IMR-90 (cell line): ENCODE results near the gene INO80D. TPM values are rescaled to one million over a fixed set of nuclear protein-coding genes. Genes with fewer than 3 reads are reported as not detected.

Experiments
- ATAC-seq: fragments of 200-7000 bp; cut with Tn5 transposase; 2 replicates; pipeline ENCODE4 v1.9.1; 2020; ENCODE audit warnings: low read depth, mild to moderate bottlenecking, moderate library complexity
- BruUV-seq: library from RNA; stranded (reverse); fragments of 400-500 nt; replicated peaks from 2 replicates; lab custom pipeline; 2021; lab: Mats Ljungman, UMichigan
- CTCF ChIA-PET: fragments of 300-600 bp; formaldehyde crosslinking; extraction: SDS; loops from one replicate; lab custom pipeline; 2021; ENCODE audit warnings: antibody characterized with exemption; lab: Yijun Ruan, JAX
- POLR2A ChIA-PET: fragments of 300-600 bp; sonication (Branson Sonifier 250); formaldehyde crosslinking; loops from one replicate; lab custom pipeline; 2022; ENCODE audit warnings: antibody characterized with exemption; ENCODE audit not compliant: unreplicated experiment; lab: Charles Lee
- DNase-seq: peaks from one replicate; pipeline ENCODE4 v3.0.0; 2013
- H2AFZ ChIP-seq: replicated peaks from 2 replicates; pipeline ENCODE3; 2013; ENCODE audit warnings: low read length, mild to moderate bottlenecking; ENCODE audit not compliant: poor library complexity
- H2AK5ac ChIP-seq: 2 replicates; pipeline ENCODE4 v1.6.1; 2013; ENCODE audit warnings: low read depth, low read length, inconsistent platforms
- H2AK9ac ChIP-seq: replicated peaks from 2 replicates; pipeline ENCODE3; 2013; ENCODE audit warnings: mild to moderate bottlenecking, low read depth, low read length, moderate library complexity; ENCODE audit not compliant: poor library complexity
- H2BK120ac ChIP-seq: 2 replicates; pipeline ENCODE4 v1.6.1; 2013; ENCODE audit warnings: low read depth, low read length, inconsistent platforms
- H2BK15ac ChIP-seq: 3 replicates; pipeline ENCODE4 v1.6.1; 2013; ENCODE audit warnings: low read depth, low read length, inconsistent platforms
- H2BK20ac ChIP-seq: 2 replicates; pipeline ENCODE4 v1.6.1; 2013; ENCODE audit warnings: low read depth, mild to moderate bottlenecking, inconsistent platforms, low read length, moderate library complexity
- H2BK5ac ChIP-seq: 2 replicates; pipeline ENCODE4 v1.6.1; 2013; ENCODE audit warnings: mild to moderate bottlenecking, low read depth, low read length, inconsistent platforms; ENCODE audit not compliant: poor library complexity, severe bottlenecking
- H3K14ac ChIP-seq: replicated peaks from 2 replicates; pipeline ENCODE4 v1.6.1; 2013; ENCODE audit warnings: low read depth, low read length, inconsistent platforms
- H3K18ac ChIP-seq: 2 replicates; pipeline ENCODE4 v1.6.1; 2013; ENCODE audit warnings: low read depth, low read length, control low read depth
- H3K23ac ChIP-seq: 2 replicates; pipeline ENCODE4 v1.6.1; 2013; ENCODE audit warnings: low read depth, low read length, inconsistent platforms
- H3K27ac ChIP-seq: 2 replicates; pipeline ENCODE4 v1.5.1; 2013; ENCODE audit warnings: mild to moderate bottlenecking, control low read depth, low read length; ENCODE audit not compliant: insufficient read depth
- H3K27me3 ChIP-seq: 2 replicates; pipeline ENCODE4 v1.6.1; 2013; ENCODE audit warnings: low read length; ENCODE audit not compliant: control insufficient read depth, insufficient read depth
- H3K36me3 ChIP-seq: 2 replicates; pipeline ENCODE4 v1.6.1; 2013; ENCODE audit warnings: low read length, mixed read lengths; ENCODE audit not compliant: control insufficient read depth, insufficient read depth
- H3K4ac ChIP-seq: 2 replicates; pipeline ENCODE4 v1.6.1; 2013; ENCODE audit warnings: low read depth, low read length, inconsistent platforms
- H3K4me1 ChIP-seq: 2 replicates; pipeline ENCODE4 v1.6.1; 2013; ENCODE audit warnings: low read length, mixed read lengths; ENCODE audit not compliant: control insufficient read depth, insufficient read depth
- H3K4me2 ChIP-seq: 2 replicates; pipeline ENCODE4 v1.6.1; 2013; ENCODE audit warnings: low read depth, mild to moderate bottlenecking, control low read depth, low read length, moderate library complexity
- H3K4me3 ChIP-seq: 2 replicates; pipeline ENCODE4 v1.5.1; 2013; ENCODE audit warnings: low read depth, mild to moderate bottlenecking, control low read depth, low read length, moderate library complexity; ENCODE audit not compliant: insufficient read depth
- H3K56ac ChIP-seq: 2 replicates; pipeline ENCODE4 v1.6.1; 2013; ENCODE audit warnings: low read length, inconsistent platforms; ENCODE audit not compliant: insufficient read depth; ENCODE audit errors: extremely low read depth
- H3K79me1 ChIP-seq, 2 experiments: 2 replicates each; pipeline ENCODE4 v1.6.1; 2013; ENCODE audit warnings: low read length in 2 of 2, inconsistent platforms in 1 of 2, low read depth in 1 of 2
- H3K9ac ChIP-seq: 2 replicates; pipeline ENCODE4 v1.6.1; 2013; ENCODE audit warnings: low read depth, low read length, control low read depth
- H3K9me1 ChIP-seq: 2 replicates; pipeline ENCODE4 v1.6.1; 2013; ENCODE audit warnings: low read length, inconsistent platforms; ENCODE audit not compliant: insufficient read depth
- H3K9me3 ChIP-seq: 2 replicates; pipeline ENCODE4 v1.6.1; 2013; ENCODE audit warnings: low read length; ENCODE audit not compliant: control insufficient read depth, insufficient read depth
- H4K20me1 ChIP-seq: 2 replicates; pipeline ENCODE4 v1.6.1; 2013; ENCODE audit warnings: low read length, inconsistent platforms; ENCODE audit not compliant: insufficient read depth
- H4K5ac ChIP-seq: 2 replicates; pipeline ENCODE4 v1.6.1; 2013; ENCODE audit warnings: mild to moderate bottlenecking, low read depth, low read length, control low read depth
- H4K8ac ChIP-seq, 2 experiments: 2 replicates each; pipeline ENCODE4 v1.6.1; 2013; ENCODE audit warnings: low read depth in 2 of 2, low read length in 2 of 2, control low read depth in 1 of 2, inconsistent platforms in 1 of 2
- H4K91ac ChIP-seq: 2 replicates; pipeline ENCODE4 v1.6.1; 2013; ENCODE audit warnings: low read depth, low read length, inconsistent platforms; ENCODE audit not compliant: insufficient read depth
- CEBPB ChIP-seq: IDR thresholded peaks from 2 replicates; pipeline ENCODE4 v1.6.1; 2012; ENCODE audit warnings: low read depth, low read length, improper control_type of control experiment
- CHD1 ChIP-seq: IDR thresholded peaks from 2 replicates; pipeline ENCODE4 v1.6.1; 2012; ENCODE audit warnings: low read depth, low read length, improper control_type of control experiment
- ELK1 ChIP-seq: fragments of 150-350 bp; IDR thresholded peaks from 2 replicates; pipeline ENCODE4 v1.6.1; 2016; ENCODE audit warnings: low read depth, mild to moderate bottlenecking, low read length, moderate library complexity, borderline replicate concordance
- FOS ChIP-seq: fragments of 150-350 bp; IDR thresholded peaks from 2 replicates; pipeline ENCODE4 v1.6.1; 2016; ENCODE audit warnings: low read depth, low read length
- MAZ ChIP-seq: IDR thresholded peaks from 2 replicates; pipeline ENCODE4 v1.6.1; 2012; ENCODE audit warnings: low read depth, mild to moderate bottlenecking, low read length, improper control_type of control experiment, moderate library complexity, borderline replicate concordance
- RCOR1 ChIP-seq: IDR thresholded peaks from 2 replicates; pipeline ENCODE4 v1.6.1; 2012; ENCODE audit warnings: mild to moderate bottlenecking, low read length, improper control_type of control experiment; ENCODE audit not compliant: insufficient replicate concordance
- RFX5 ChIP-seq: IDR thresholded peaks from 2 replicates; pipeline ENCODE4 v1.8.0; 2012; ENCODE audit warnings: low read depth, mild to moderate bottlenecking, low read length, moderate library complexity
- WGBS, 2 experiments: methylation state at CpG; one replicate each; pipeline versions ENCODE4 v1.1.5 to v1.1.7; 2013; ENCODE audit warnings: missing lambda C conversion rate in 2 of 2; ENCODE audit not compliant: insufficient read length in 1 of 2; ENCODE audit errors: extremely low coverage in 2 of 2; 5-methylcytosine and 5-hydroxymethylcytosine counted together
- dilution Hi-C: fragments of 300-500 bp; cut with HindIII; formaldehyde crosslinking; loops from one replicate; pipeline ENCODE4 v1.14.3; 2018; ENCODE audit warnings: low sequenced_read_pairs; ENCODE audit not compliant: unreplicated experiment
- in situ Hi-C: fragments of 300-500 bp; cut with MboI; formaldehyde crosslinking; loops from 3 replicates; pipeline ENCODE4 v1.14.3; 2019; ENCODE audit warnings: low sequenced_read_pairs, inconsistent platforms, mixed read lengths
- intact Hi-C: fragments of 100-400 bp; cut with micrococcal nuclease; formaldehyde crosslinking; loops from 2 replicates; pipeline ENCODE4 v1.10.0; 2022
- polyA plus RNA-seq, 3 experiments: library from polyadenylated mRNA; depleted of rRNA; stranded (reverse); fragments of >200 nt; gene quantifications; 2 replicates each; pipeline ENCODE4 v1.2.3, GENCODE V29; 2012; ENCODE audit warnings: low replicate concordance in 1 of 3
- total RNA-seq: library from RNA; depleted of rRNA; stranded (reverse); fragments of >200 nt; gene quantifications from 2 replicates; pipeline ENCODE4 v1.2.3, GENCODE V29; 2012
- TF ChIP-seq, protein P1 (sequence below): fragments of 150-350 bp; IDR thresholded peaks from 2 replicates; pipeline ENCODE4 v1.6.1; 2017; ENCODE audit warnings: mild to moderate bottlenecking, antibody characterized with exemption, low read length, low read depth
- TF ChIP-seq, protein P2 (sequence below): conservative IDR thresholded peaks from 2 replicates; pipeline ENCODE4 v1.5.1; 2012; ENCODE audit warnings: mild to moderate bottlenecking, low read depth, low read length, improper control_type of control experiment

The INO80D gene
- total and polyA plus RNA-seq, 2 of the 4 experiments (the other 2 are of a cell fraction) = 0.79 to 4.5 TPM

DNA sequence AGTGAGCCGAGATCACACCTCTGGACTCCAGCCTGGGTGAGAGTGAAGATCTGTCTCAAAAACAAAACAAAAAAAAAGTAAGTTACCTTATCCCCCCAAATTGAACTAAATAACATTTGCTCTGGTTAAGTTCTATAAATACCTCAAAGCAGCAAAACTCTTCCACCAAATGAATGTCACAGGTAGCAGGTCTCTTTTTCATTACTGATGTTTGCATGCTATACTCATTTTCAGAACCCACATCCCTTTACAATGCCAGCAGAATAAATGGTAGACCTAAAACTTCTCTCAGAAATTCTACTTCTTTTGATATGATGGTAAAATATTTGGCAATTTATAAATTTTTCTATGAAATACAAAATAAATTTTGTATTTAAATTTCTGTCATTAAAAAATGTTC is 22.3 kb downstream of the INO80D start:
- H4K91ac ChIP-seq = no peak overlapping the region
- BruUV-seq = no TSS peak
- ChIA-PET CTCF (no interaction called here), POLR2A (no interaction called here)
- no peak overlapping the region for H4K8ac ChIP-seq
- no peak overlapping the region for H3K23ac ChIP-seq
- intact Hi-C loops = no loop called here
- no peak overlapping the region for H3K18ac ChIP-seq
- H2AK5ac ChIP-seq = no peak overlapping the region
- WGBS, 2 experiments = no CpG with 5 or more reads among the region's 1 CpG
- TF ChIP-seq, protein P1, sequence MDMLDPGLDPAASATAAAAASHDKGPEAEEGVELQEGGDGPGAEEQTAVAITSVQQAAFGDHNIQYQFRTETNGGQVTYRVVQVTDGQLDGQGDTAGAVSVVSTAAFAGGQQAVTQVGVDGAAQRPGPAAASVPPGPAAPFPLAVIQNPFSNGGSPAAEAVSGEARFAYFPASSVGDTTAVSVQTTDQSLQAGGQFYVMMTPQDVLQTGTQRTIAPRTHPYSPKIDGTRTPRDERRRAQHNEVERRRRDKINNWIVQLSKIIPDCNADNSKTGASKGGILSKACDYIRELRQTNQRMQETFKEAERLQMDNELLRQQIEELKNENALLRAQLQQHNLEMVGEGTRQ = no peak
- TF ChIP-seq FOS = no peak
- no peak for TF ChIP-seq ELK1
- no peak for TF ChIP-seq RCOR1
- no peak for TF ChIP-seq CHD1
- no peak for TF ChIP-seq CEBPB
- no peak for TF ChIP-seq RFX5
- TF ChIP-seq, protein P2, sequence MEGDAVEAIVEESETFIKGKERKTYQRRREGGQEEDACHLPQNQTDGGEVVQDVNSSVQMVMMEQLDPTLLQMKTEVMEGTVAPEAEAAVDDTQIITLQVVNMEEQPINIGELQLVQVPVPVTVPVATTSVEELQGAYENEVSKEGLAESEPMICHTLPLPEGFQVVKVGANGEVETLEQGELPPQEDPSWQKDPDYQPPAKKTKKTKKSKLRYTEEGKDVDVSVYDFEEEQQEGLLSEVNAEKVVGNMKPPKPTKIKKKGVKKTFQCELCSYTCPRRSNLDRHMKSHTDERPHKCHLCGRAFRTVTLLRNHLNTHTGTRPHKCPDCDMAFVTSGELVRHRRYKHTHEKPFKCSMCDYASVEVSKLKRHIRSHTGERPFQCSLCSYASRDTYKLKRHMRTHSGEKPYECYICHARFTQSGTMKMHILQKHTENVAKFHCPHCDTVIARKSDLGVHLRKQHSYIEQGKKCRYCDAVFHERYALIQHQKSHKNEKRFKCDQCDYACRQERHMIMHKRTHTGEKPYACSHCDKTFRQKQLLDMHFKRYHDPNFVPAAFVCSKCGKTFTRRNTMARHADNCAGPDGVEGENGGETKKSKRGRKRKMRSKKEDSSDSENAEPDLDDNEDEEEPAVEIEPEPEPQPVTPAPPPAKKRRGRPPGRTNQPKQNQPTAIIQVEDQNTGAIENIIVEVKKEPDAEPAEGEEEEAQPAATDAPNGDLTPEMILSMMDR = no peak
- no peak for TF ChIP-seq MAZ
- no peak overlapping the region for H3K14ac ChIP-seq
- H4K5ac ChIP-seq = no peak overlapping the region
- H3K4me1 ChIP-seq = no peaks in the 10 kb centered on the region
- no peak overlapping the region for H2AFZ ChIP-seq
- no peak overlapping the region for H2AK9ac ChIP-seq
- peaks cover 3% of the 10 kb centered on the region for H3K9me1 ChIP-seq
- no peak overlapping the region for H3K27ac ChIP-seq
- H3K4me3 ChIP-seq = no peak overlapping the region
- no peak overlapping the region for H3K9ac ChIP-seq
- H3K4me2 ChIP-seq = no peak overlapping the region
- no peak overlapping the region for H3K4ac ChIP-seq
- peaks cover 21 to 32% of the 10 kb centered on the region in 2 experiments for H3K79me1 ChIP-seq
- no peak overlapping the region for H3K56ac ChIP-seq
- H2BK5ac ChIP-seq = no peak overlapping the region
- ATAC-seq (no peak), DNase-seq (no peak)
- H2BK15ac ChIP-seq = no peak overlapping the region
- H3K27me3 ChIP-seq = no peaks in the 10 kb centered on the region
- dilution Hi-C loops = no loop called here
- no peak overlapping the region for H2BK120ac ChIP-seq
- no peak overlapping the region for H2BK20ac ChIP-seq
- peaks cover 7% of the 10 kb centered on the region for H3K36me3 ChIP-seq
- no peaks in the 10 kb centered on the region for H4K20me1 ChIP-seq
- in situ Hi-C loops = no loop called here
- H3K9me3 ChIP-seq = no peaks in the 10 kb centered on the region
